ENCODE measurements around the gene SUMO2. TPM values are rescaled to one million over a fixed set of nuclear protein-coding genes. Genes with fewer than 3 reads are reported as not detected.

The SUMO2 gene
- total and polyA plus RNA-seq, 9 of the 15 experiments (the other 6 are each of a cell fraction or from before 2014, with no cell fraction given), result 157 to 733 (median 419) TPM

DNA sequence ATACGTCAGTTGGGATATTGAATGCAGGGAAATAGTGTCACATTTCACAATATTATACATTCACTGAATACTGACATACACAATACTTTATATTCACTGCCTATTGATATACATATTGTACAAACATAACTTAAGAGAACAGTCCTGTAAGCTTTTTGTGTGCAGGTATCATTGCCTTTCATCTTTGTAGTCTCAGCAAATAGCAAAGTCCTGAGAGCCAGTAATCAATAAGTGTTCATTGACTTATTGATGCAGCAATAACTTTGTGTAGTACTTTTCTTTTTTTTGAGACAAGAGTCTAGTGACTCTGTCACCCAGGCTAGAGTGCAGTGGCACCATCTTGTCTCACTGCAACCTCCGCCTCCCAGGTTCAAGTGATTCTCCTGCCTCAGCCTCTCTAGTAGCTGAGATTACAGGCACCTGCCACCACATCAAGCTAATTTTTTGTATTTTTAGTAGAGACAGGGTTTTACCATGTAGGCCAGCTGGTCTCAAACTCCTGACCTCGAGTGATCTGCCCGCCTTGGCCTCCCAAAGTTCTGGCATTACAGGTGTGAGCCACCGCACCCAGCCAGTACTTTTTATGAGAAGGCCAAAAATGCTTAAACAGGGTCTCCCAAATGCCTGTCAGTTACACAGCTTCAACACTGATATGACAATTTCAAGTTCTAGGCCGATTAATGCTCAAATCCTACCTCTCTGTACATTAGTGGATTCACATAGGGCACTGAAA, 17.3 kb upstream of the SUMO2 start:
- H3K9me1 ChIP-seq (ENCODE audit: control insufficient read depth, insufficient read depth, low read length), result no peaks in the 10 kb centered on the region
- TF ChIP-seq, protein P1, sequence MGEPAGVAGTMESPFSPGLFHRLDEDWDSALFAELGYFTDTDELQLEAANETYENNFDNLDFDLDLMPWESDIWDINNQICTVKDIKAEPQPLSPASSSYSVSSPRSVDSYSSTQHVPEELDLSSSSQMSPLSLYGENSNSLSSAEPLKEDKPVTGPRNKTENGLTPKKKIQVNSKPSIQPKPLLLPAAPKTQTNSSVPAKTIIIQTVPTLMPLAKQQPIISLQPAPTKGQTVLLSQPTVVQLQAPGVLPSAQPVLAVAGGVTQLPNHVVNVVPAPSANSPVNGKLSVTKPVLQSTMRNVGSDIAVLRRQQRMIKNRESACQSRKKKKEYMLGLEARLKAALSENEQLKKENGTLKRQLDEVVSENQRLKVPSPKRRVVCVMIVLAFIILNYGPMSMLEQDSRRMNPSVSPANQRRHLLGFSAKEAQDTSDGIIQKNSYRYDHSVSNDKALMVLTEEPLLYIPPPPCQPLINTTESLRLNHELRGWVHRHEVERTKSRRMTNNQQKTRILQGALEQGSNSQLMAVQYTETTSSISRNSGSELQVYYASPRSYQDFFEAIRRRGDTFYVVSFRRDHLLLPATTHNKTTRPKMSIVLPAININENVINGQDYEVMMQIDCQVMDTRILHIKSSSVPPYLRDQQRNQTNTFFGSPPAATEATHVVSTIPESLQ (CRISPR knock-in tag; IDR thresholded peaks at IDR 0.05), result no peak
- TF ChIP-seq SNRNP70 (optimal IDR thresholded peaks at IDR 0.05; ENCODE audit: low read depth, low read length) (no peak), CBX2 (IDR thresholded peaks at IDR 0.05; ENCODE audit: insufficient read depth, low read length, poor library complexity, severe bottlenecking) (no peak), FUS (optimal IDR thresholded peaks at IDR 0.05; ENCODE audit: low read depth, low read length) (no peak), CBFA2T3 (IDR thresholded peaks at IDR 0.05) (no peak), HMG20A (CRISPR knock-in tag; conservative IDR thresholded peaks at IDR 0.05) (no peak), HSF4 (CRISPR knock-in tag; IDR thresholded peaks at IDR 0.05; ENCODE audit: borderline replicate concordance) (no peak), EHMT2 (IDR thresholded peaks at IDR 0.05) (no peak), LARP7 (IDR thresholded peaks at IDR 0.05) (no peak), SIX5 (IDR thresholded peaks at IDR 0.05; ENCODE audit: borderline replicate concordance in 1 of 2, insufficient read depth in 1 of 2, low read depth in 1 of 2, low read length in 2 of 2) (no peak), TGIF2 (CRISPR knock-in tag; IDR thresholded peaks at IDR 0.05) (no peak), GATAD2A (IDR thresholded peaks at IDR 0.05) (no peak), MEF2A (IDR thresholded peaks at IDR 0.05; ENCODE audit: control insufficient read depth, low read depth, low read length) (no peak), KLF16 (IDR thresholded peaks at IDR 0.05) (no peak)
- TF ChIP-seq, protein P2, sequence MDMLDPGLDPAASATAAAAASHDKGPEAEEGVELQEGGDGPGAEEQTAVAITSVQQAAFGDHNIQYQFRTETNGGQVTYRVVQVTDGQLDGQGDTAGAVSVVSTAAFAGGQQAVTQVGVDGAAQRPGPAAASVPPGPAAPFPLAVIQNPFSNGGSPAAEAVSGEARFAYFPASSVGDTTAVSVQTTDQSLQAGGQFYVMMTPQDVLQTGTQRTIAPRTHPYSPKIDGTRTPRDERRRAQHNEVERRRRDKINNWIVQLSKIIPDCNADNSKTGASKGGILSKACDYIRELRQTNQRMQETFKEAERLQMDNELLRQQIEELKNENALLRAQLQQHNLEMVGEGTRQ (CRISPR knock-in tag; IDR thresholded peaks at IDR 0.05), result no peak
- TF ChIP-seq, protein P3, sequence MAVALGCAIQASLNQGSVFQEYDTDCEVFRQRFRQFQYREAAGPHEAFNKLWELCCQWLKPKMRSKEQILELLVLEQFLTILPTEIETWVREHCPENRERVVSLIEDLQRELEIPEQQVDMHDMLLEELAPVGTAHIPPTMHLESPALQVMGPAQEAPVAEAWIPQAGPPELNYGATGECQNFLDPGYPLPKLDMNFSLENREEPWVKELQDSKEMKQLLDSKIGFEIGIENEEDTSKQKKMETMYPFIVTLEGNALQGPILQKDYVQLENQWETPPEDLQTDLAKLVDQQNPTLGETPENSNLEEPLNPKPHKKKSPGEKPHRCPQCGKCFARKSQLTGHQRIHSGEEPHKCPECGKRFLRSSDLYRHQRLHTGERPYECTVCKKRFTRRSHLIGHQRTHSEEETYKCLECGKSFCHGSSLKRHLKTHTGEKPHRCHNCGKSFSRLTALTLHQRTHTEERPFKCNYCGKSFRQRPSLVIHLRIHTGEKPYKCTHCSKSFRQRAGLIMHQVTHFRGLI (CRISPR knock-in tag; IDR thresholded peaks at IDR 0.05), result no peak
- TF ChIP-seq, protein P4, sequence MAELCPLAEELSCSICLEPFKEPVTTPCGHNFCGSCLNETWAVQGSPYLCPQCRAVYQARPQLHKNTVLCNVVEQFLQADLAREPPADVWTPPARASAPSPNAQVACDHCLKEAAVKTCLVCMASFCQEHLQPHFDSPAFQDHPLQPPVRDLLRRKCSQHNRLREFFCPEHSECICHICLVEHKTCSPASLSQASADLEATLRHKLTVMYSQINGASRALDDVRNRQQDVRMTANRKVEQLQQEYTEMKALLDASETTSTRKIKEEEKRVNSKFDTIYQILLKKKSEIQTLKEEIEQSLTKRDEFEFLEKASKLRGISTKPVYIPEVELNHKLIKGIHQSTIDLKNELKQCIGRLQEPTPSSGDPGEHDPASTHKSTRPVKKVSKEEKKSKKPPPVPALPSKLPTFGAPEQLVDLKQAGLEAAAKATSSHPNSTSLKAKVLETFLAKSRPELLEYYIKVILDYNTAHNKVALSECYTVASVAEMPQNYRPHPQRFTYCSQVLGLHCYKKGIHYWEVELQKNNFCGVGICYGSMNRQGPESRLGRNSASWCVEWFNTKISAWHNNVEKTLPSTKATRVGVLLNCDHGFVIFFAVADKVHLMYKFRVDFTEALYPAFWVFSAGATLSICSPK (IDR thresholded peaks at IDR 0.05; ENCODE audit: borderline replicate concordance), result no peak
- in situ Hi-C loops (cut with MboI) (no loop called here), intact Hi-C loops (cut with micrococcal nuclease) (loop anchor here (5.0 kb wide), 2 partner anchors 48 to 163 kb away; partner anchors contain the start of gene JPT1)
- H3K4me3 ChIP-seq, result no peak overlapping the region
- no peak overlapping the region for H3K9ac ChIP-seq (ENCODE audit: insufficient read depth in 1 of 2, low read depth in 2 of 2, low read length in 2 of 2)
- H4K20me1 ChIP-seq (replicated peaks; ENCODE audit: control insufficient read depth, insufficient read depth, low read length), result no peaks in the 10 kb centered on the region
- H3K9me3 ChIP-seq (replicated peaks; ENCODE audit: control insufficient read depth, insufficient read depth, low read depth, low read length), result no peaks in the 10 kb centered on the region
- FAIRE-seq (no peak), DNase-seq (ENCODE audit: extremely low read depth in 1 of 4, low spot score in 3 of 4) (no peak), ATAC-seq (no peak)
- POLR2A ChIA-PET, result interaction anchor here (0.6 to 3.3 kb wide), 5 partner anchors 11 to 101 kb away, joined by 4 to 14 read pairs (median 6); partner anchors contain the start of gene SUMO2
- no peaks in the 10 kb centered on the region for H3K27me3 ChIP-seq (ENCODE audit: control insufficient read depth in 2 of 2, insufficient read depth in 2 of 2, low read length in 2 of 2)
- BruUV-seq (replicated peaks), result no TSS peak
- no peak overlapping the region for H2AFZ ChIP-seq (ENCODE audit: low read depth, low read length)
- no peak overlapping the region for H3K27ac ChIP-seq (ENCODE audit: extremely low read depth, low read depth, low read length)
- WGBS (ENCODE audit: insufficient coverage, low coverage, missing lambda C conversion rate), result 71% methylated on average over 6 of the region's 6 CpGs
- H3K4me2 ChIP-seq (ENCODE audit: insufficient read depth, low read length), result no peak overlapping the region
- H3K79me2 ChIP-seq (ENCODE audit: control insufficient read depth, insufficient read depth, low read length), result peaks cover 8% of the 10 kb centered on the region
- CTCF ChIA-PET (ENCODE audit: low intra/inter-chr PET ratio), result interaction anchor here (2.1 to 2.5 kb wide), 2 partner anchors 28 to 86 kb away, joined by 6 to 33 read pairs; no protein-coding TSS in a partner anchor
- H3K4me1 ChIP-seq (replicated peaks in 1 of 2; ENCODE audit: control insufficient read depth in 2 of 2, insufficient read depth in 2 of 2, low read length in 2 of 2), result peaks cover 0 to 4% of the 10 kb centered on the region in 2 experiments; a peak in 1 of 5 replicates
- no peaks in the 10 kb centered on the region for H3K36me3 ChIP-seq (ENCODE audit: control insufficient read depth, insufficient read depth, low read length)

Data from K562 (cell line).